Body of pancreas (tissue), 4 donors: Measurements from ENCODE around the gene OSBPL10. TPM values are rescaled to one million over a fixed set of nuclear protein-coding genes. Genes with fewer than 3 reads are reported as not detected.

ENCODE experiments used
- ATAC-seq: fragments of 150-250 bp; one replicate; pipeline ENCODE4 v1.9.1; 2016
- DNase-seq, 4 donors: peaks; one replicate each; pipeline ENCODE4 v3.0.0-alpha.2; 2019
- H3K27ac ChIP-seq, 4 donors: fragments of 200-600 bp; sonication (generic); 1 replicate in 3 of 4; 2 replicates in 1 of 4; pipeline versions ENCODE4 v1.5.1 to v1.6.1; 2016 to 2019; ENCODE audit warnings: mild to moderate bottlenecking in 1 of 4, mixed read lengths in 1 of 4, moderate library complexity in 1 of 4
- H3K27me3 ChIP-seq, 2 donors: fragments of 200-600 bp; sonication (generic); one replicate each; pipeline ENCODE4 v1.6.0; 2016; ENCODE audit warnings: mild to moderate bottlenecking in 1 of 2
- H3K36me3 ChIP-seq, 2 donors: fragments of 200-600 bp; sonication (generic); replicated peaks in 1 of 2; 2 replicates each; pipeline ENCODE4 v1.5.1; 2016; ENCODE audit warnings: low read depth in 2 of 2; ENCODE audit not compliant: insufficient read depth in 1 of 2
- H3K4me1 ChIP-seq: fragments of 200-600 bp; sonication (generic); one replicate; pipeline ENCODE4 v1.6.0; 2016
- H3K4me3 ChIP-seq, 2 donors: fragments of 200-600 bp; sonication (generic); 1 replicate in 1 of 2; 2 replicates in 1 of 2; pipeline ENCODE4 v1.5.1; 2016 to 2019
- H3K9me3 ChIP-seq, 3 donors: fragments of 200-600 bp; sonication (generic); 1 replicate in 2 of 3; 2 replicates in 1 of 3; pipeline ENCODE4 v1.5.1; 2016
- POLR2A ChIP-seq, 3 donors: fragments of 450-650 bp; IDR thresholded peaks; one replicate each; pipeline ENCODE4 v1.6.1; 2016; ENCODE audit warnings: antibody characterized with exemption in 3 of 3, mild to moderate bottlenecking in 2 of 3
- WGBS, 2 donors: methylation state at CpG; one replicate each; pipeline ENCODE4 v1.1.5; 2017; 5-methylcytosine and 5-hydroxymethylcytosine counted together
- intact Hi-C: fragments of 100-400 bp; cut with DNase I; formaldehyde crosslinking; loops from one replicate; pipeline ENCODE4 v1.15.1; 2023
- total RNA-seq, 2 donors: library from RNA; depleted of rRNA; stranded (reverse); fragments of >200 nt; gene quantifications; one replicate each; pipeline ENCODE4 v1.1.0, GENCODE V29; 2016
- TF ChIP-seq, protein P1 (sequence below), 7 experiments: fragments of 450-650 bp in 4 of 7; fragments of 200-600 bp in 3 of 7; sonication (generic) in 3 of 7; IDR thresholded peaks; one replicate each; pipeline ENCODE4 v1.5.1; 2016 to 2019; ENCODE audit warnings: antibody characterized with exemption in 7 of 7

OSBPL10 gene
- total RNA-seq, 2 donors from 2014 or later: 3.4 to 27.0 TPM

DNA sequence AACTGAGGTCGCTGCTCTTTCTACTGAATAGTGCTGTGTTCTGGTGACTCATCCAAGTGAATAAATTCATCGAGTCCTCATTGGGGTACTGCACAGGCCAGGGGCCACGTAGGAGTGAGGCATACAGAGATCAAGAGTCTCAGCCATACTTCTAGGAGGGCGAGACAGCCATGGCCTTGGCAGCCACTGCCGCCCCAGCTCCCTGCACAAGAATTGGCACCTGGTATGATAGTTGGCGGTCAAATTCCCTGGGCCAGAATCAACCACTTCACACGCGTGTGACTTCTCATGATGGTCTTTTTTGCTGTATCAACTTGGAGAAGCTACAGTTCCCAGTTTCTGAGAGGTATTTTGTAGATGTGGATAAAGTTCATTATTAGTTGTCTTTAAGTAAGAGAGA, 161.6 kb downstream of the OSBPL10 start:
- no peak for ATAC-seq
- DNase-seq: no peak
- no peaks in the 10 kb centered on the region for H3K9me3 ChIP-seq
- no peak overlapping the region for H3K4me3 ChIP-seq
- H3K4me1 ChIP-seq: no peaks in the 10 kb centered on the region
- intact Hi-C loops: no loop called here
- TF ChIP-seq, protein P1, sequence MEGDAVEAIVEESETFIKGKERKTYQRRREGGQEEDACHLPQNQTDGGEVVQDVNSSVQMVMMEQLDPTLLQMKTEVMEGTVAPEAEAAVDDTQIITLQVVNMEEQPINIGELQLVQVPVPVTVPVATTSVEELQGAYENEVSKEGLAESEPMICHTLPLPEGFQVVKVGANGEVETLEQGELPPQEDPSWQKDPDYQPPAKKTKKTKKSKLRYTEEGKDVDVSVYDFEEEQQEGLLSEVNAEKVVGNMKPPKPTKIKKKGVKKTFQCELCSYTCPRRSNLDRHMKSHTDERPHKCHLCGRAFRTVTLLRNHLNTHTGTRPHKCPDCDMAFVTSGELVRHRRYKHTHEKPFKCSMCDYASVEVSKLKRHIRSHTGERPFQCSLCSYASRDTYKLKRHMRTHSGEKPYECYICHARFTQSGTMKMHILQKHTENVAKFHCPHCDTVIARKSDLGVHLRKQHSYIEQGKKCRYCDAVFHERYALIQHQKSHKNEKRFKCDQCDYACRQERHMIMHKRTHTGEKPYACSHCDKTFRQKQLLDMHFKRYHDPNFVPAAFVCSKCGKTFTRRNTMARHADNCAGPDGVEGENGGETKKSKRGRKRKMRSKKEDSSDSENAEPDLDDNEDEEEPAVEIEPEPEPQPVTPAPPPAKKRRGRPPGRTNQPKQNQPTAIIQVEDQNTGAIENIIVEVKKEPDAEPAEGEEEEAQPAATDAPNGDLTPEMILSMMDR (IDR thresholded peaks at IDR 0.05): no peak
- no peak for TF ChIP-seq POLR2A (IDR thresholded peaks at IDR 0.05)
- H3K27me3 ChIP-seq: no peaks in the 10 kb centered on the region
- 82 to 95% methylated on average over 5 to 8 of the region's 8 CpGs for WGBS, 2 donors
- no peaks in the 10 kb centered on the region for H3K36me3 ChIP-seq
- no peak overlapping the region for H3K27ac ChIP-seq

DNA sequence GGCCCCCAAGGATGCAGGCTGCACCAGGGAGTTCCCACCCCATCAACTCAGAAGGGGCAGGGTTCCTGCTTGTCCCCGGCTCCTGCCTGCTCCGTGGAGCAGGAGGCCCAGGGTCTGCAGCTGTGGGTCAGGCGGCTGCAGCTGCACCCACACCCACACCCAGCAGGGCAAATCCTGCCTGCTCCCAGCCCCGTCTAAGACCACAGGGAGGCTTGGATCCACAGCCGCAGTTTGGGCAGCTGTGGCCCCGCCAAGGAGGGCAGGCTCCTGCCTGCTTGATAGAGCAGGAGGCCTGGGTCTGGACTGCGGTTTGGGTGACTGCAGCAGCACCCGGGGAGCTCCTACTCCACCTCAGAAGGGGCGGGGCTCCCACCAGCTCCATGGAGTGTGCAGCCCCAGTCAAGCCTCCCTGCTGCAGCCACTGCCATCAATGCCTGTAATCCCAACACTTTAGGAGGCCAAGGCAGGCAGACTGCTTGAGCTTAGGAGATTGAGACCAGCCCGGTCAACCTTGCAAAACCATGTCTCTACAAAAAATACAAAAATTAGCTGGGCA, 163.6 kb downstream of the OSBPL10 start:
- Histone ChIP-seq H3K36me3 (no peaks in the 10 kb centered on the region), H3K9me3 (no peaks in the 10 kb centered on the region), H3K4me3 (no peak overlapping the region), H3K27ac (no peak overlapping the region), H3K4me1 (no peaks in the 10 kb centered on the region), H3K27me3 (no peaks in the 10 kb centered on the region)
- no peak for DNase-seq
- WGBS, 2 donors: 91 to 100% methylated on average over 1 to 10 of the region's 10 CpGs
- no peak for ATAC-seq
- TF ChIP-seq, protein P1 (IDR thresholded peaks at IDR 0.05): no peak
- no peak for TF ChIP-seq POLR2A (IDR thresholded peaks at IDR 0.05)
- intact Hi-C loops: no loop called here

DNA sequence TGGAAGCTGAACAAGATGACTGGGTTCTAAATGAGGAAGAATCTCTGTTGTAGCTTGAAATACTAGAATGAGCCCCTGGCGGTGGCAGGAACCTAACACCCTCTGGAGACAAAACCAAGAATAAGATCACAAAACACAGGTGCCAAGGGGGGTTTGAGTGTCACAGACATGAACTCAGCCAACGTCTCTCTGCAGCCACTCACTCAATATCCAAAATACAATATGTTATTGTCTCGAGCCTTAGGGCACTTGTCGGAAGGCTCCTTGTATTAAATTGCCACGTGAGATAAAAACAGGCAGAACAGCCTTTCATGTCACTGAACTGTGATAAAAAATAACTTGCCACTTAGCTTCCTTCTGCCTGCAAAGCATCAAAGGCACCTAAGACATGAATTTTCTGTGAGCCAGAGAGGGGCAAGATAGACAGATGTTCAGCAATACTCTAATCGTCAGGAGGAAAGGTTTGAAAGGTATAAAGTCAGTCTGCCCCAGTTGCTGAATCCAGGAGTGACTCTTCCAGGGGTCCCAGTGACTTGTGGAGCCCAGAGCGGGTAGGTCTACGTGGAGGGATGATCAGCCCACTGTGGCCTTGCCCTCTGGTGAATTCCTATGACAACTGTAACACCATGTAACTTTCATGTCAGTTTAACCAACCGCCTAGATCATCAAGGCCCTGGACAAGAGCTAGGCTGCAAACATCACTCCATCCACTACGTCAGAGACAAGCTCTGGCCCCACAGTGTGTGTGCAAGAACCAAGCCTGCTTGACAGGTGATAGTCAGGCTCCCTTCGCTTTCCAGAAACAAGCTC, 165.2 kb downstream of the OSBPL10 start:
- ATAC-seq (no peak), DNase-seq (no peak)
- Histone ChIP-seq H3K36me3 (no peaks in the 10 kb centered on the region), H3K9me3 (no peaks in the 10 kb centered on the region), H3K4me3 (no peak overlapping the region), H3K27me3 (no peaks in the 10 kb centered on the region), H3K4me1 (no peaks in the 10 kb centered on the region), H3K27ac (no peak overlapping the region)
- intact Hi-C loops: no loop called here
- WGBS, 2 donors: 49 to 62% methylated on average over 9 to 11 of the region's 11 CpGs
- TF ChIP-seq, protein P1 (IDR thresholded peaks at IDR 0.05): no peak
- no peak for TF ChIP-seq POLR2A (IDR thresholded peaks at IDR 0.05)

- H3K27me3 ChIP-seq: no peaks in the 10 kb centered on the region
- H3K9me3 ChIP-seq: no peaks in the 10 kb centered on the region
- WGBS, 2 donors: 75 to 87% methylated on average over 5 to 6 of the region's 6 CpGs
- ATAC-seq (no peak), DNase-seq (no peak)
- TF ChIP-seq, protein P1 (IDR thresholded peaks at IDR 0.05): no peak
- no peak for TF ChIP-seq POLR2A (IDR thresholded peaks at IDR 0.05)
- no peaks in the 10 kb centered on the region for H3K4me1 ChIP-seq
- intact Hi-C loops: no loop called here
- no peak overlapping the region for H3K4me3 ChIP-seq
- H3K27ac ChIP-seq: no peak overlapping the region
- no peaks in the 10 kb centered on the region for H3K36me3 ChIP-seq
Observed at GRCh38 chr3:31815006-31815405, 166.1 kb downstream of the OSBPL10 start.
